OCI-LY3 (cell line): ENCODE data around the gene CTCF.

Experiments used
- CTCF ChIP-seq: fragments of 200-600, 300-600 bp; sonication (generic); IDR thresholded peaks from 2 replicates; pipeline ENCODE4 v1.5.1; 2014; ENCODE audit warnings: antibody characterized with exemption, low read length, low read depth
- EZH2phosphoT487 ChIP-seq: fragments of 200-600 bp; shearing (Covaris generic); IDR thresholded peaks from 2 replicates; pipeline ENCODE4 v1.6.1; 2018; ENCODE audit warnings: antibody characterized with exemption, mixed run types, low read depth

- no peak for TF ChIP-seq CTCF
- TF ChIP-seq EZH2phosphoT487: no peak
Observed at GRCh38 chr16:67674851-67675578, 112.7 kb downstream of the CTCF start.
